Endothelial cell of umbilical vein (primary cell): ENCODE data around the gene GLMN.

Experiments used
- CTCF ChIP-seq, 2 donors: IDR thresholded peaks; 1 replicate in 1 of 2; 2 replicates in 1 of 2; pipeline ENCODE4 v1.5.1; 2011; ENCODE audit warnings: low read length in 2 of 2, mild to moderate bottlenecking in 2 of 2, moderate library complexity in 2 of 2, control low read depth in 1 of 2, inconsistent platforms in 1 of 2, low read depth in 1 of 2; ENCODE audit not compliant: insufficient read depth in 1 of 2; ENCODE audit errors: extremely low read depth in 1 of 2
- EZH2 ChIP-seq: IDR thresholded peaks from 2 replicates; pipeline ENCODE4 v1.6.1; 2012; ENCODE audit warnings: borderline replicate concordance, low read depth, mild to moderate bottlenecking, moderate library complexity, low read length, inconsistent platforms; ENCODE audit not compliant: severe bottlenecking
- FOS ChIP-seq: IDR thresholded peaks from 2 replicates; pipeline ENCODE4 v1.6.1; 2011; ENCODE audit warnings: mild to moderate bottlenecking, low read length, moderate library complexity, borderline replicate concordance; ENCODE audit not compliant: insufficient read depth
- POLR2A ChIP-seq: IDR thresholded peaks from 2 replicates; pipeline ENCODE4 v1.6.1; 2012; ENCODE audit warnings: low read depth, mild to moderate bottlenecking, control low read depth, low read length
- POLR2AphosphoS5 ChIP-seq: IDR thresholded peaks from 2 replicates; pipeline ENCODE4 v1.6.1; 2012; ENCODE audit warnings: low read depth, mild to moderate bottlenecking, control low read depth, low read length, moderate library complexity; ENCODE audit not compliant: insufficient read depth

DNA sequence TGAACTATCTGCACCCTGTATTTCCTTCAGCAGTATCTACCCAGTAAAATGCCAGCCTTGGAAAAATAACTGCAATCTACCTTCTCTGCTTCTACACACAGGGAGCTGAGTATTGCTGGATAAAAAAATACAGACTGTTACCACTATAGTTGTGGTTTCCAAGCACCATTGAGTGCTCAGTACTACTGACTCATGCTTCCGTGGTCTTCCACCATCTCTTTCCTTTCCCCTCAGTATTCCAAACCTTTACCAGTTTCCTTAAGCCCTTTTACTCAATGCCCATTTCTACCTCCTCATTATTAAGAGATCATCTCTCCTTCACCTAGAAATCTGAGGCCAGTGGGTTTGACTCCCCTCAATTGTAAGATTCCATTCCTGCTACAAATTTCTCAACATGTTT is 23.8 kb downstream of the GLMN start:
- TF ChIP-seq POLR2A (no peak), CTCF (IDR thresholded peaks at IDR 0.05; ENCODE audit: extremely low read depth in 1 of 2, insufficient read depth in 1 of 2, low read depth in 1 of 2, low read length in 2 of 2) (no peak), FOS (peak; percentile 59), EZH2 (no peak), POLR2AphosphoS5 (no peak)
